Measurements from ENCODE around the gene ZNF467.

ZNF467 gene

GRCh38 chr7:149770728-149771636, 2.4 kb downstream of the ZNF467 start:
- no peak for DNase-seq (ENCODE audit: low read depth)

GRCh38 chr7:149769915-149770314, 3.5 kb downstream of the ZNF467 start:
- DNase-seq (ENCODE audit: low read depth) = no peak

GRCh38 chr7:149768931-149769330, 4.5 kb downstream of the ZNF467 start:
- no peak for DNase-seq (ENCODE audit: low read depth)

- DNase-seq (ENCODE audit: low read depth) = no peak
These were observed 6.3 kb downstream of the ZNF467 start for GRCh38 chr7:149767068-149767467.

GRCh38 chr7:149766135-149766675, 7.2 kb downstream of the ZNF467 start:
- DNase-seq (ENCODE audit: low read depth) = no peak

- DNase-seq (ENCODE audit: low read depth) = no peak
These were observed 7.8 kb downstream of the ZNF467 start for GRCh38 chr7:149765399-149766121.

- DNase-seq (ENCODE audit: low read depth) = no peak
These were observed 8.6 kb downstream of the ZNF467 start for GRCh38 chr7:149764481-149765398.

- no peak for DNase-seq (ENCODE audit: low read depth)
These were observed 9.7 kb downstream of the ZNF467 start for GRCh38 chr7:149763563-149764240.

- DNase-seq (ENCODE audit: low read depth) = no peak
These were observed 10.8 kb downstream of the ZNF467 start for GRCh38 chr7:149762610-149763009.

GRCh38 chr7:149762089-149762488, 11.3 kb downstream of the ZNF467 start:
- DNase-seq (ENCODE audit: low read depth) = no peak

- DNase-seq (ENCODE audit: low read depth) = no peak
These were observed 12.1 kb downstream of the ZNF467 start for GRCh38 chr7:149761307-149761706.

GRCh38 chr7:149760538-149760937, 12.8 kb downstream of the ZNF467 start:
- no peak for DNase-seq (ENCODE audit: low read depth)

- DNase-seq (ENCODE audit: low read depth) = no peak
These were observed 14.1 kb downstream of the ZNF467 start for GRCh38 chr7:149759093-149759860.

- no peak for DNase-seq (ENCODE audit: low read depth)
These were observed 19.8 kb downstream of the ZNF467 start for GRCh38 chr7:149753375-149754233.

- DNase-seq (ENCODE audit: low read depth) = no peak
These were observed 20.7 kb downstream of the ZNF467 start for GRCh38 chr7:149752646-149753045.

GRCh38 chr7:149751043-149751775, 22.2 kb downstream of the ZNF467 start:
- no peak for DNase-seq (ENCODE audit: low read depth)

GRCh38 chr7:149750122-149750845, 23.1 kb downstream of the ZNF467 start:
- DNase-seq (ENCODE audit: low read depth) = no peak
